B cell (primary cell): ENCODE data around the gene HSPA1A.

Experiments
- EZH2 ChIP-seq: IDR thresholded peaks from 2 replicates; pipeline ENCODE4 v1.6.1; 2012; ENCODE audit warnings: borderline replicate concordance, low read depth, mild to moderate bottlenecking, moderate library complexity, low read length; ENCODE audit not compliant: insufficient read depth, poor library complexity, severe bottlenecking
- TF ChIP-seq, protein P1 (sequence below): fragments of 200-600 bp; IDR thresholded peaks from one replicate; pipeline ENCODE4 v1.8.0; 2022; ENCODE audit warnings: antibody characterized with exemption, mild to moderate bottlenecking

DNA sequence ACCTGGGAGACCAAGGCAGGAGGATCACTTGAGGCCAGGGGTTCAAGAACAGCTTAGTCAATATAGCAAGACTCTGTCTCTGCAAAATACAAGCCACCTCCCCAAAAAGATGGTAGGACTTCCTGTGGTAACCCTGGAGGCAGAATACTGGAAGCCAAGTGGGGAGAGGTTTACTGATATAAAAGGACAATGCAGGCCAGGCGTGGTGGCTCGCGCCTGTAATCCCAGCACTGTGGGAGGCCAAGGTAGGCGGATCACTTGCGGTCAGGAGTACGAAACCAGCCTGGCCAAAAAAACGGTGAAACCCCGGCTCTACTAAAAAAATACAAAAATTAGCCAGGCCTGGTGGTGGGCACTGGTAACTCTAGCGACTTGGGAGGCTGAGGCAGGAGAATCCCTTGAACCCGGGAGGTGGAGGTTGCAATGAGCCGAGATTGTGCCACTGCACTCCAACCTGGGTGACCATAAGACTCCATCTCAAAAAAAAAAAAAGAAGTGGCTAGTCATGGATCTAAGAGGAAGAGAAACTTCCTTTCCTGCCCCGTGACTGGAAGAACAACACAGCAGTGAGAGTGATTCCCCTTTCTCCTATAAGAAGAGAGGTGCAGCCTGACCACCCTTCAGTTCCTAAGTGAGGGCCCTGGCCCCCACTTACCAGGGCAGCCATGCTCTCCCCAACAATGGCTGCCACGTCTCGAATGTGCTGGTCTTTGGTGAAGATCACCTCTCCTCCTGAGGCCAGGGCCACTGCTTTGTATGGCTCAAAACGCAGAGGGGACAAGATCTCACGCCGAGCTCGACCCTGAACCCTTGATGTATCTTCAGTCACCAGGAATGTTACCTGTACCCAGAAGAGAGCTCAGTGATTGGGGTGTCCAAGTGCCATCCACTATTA lies 46.7 kb upstream of the HSPA1A start:
- TF ChIP-seq, protein P1, sequence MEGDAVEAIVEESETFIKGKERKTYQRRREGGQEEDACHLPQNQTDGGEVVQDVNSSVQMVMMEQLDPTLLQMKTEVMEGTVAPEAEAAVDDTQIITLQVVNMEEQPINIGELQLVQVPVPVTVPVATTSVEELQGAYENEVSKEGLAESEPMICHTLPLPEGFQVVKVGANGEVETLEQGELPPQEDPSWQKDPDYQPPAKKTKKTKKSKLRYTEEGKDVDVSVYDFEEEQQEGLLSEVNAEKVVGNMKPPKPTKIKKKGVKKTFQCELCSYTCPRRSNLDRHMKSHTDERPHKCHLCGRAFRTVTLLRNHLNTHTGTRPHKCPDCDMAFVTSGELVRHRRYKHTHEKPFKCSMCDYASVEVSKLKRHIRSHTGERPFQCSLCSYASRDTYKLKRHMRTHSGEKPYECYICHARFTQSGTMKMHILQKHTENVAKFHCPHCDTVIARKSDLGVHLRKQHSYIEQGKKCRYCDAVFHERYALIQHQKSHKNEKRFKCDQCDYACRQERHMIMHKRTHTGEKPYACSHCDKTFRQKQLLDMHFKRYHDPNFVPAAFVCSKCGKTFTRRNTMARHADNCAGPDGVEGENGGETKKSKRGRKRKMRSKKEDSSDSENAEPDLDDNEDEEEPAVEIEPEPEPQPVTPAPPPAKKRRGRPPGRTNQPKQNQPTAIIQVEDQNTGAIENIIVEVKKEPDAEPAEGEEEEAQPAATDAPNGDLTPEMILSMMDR, result no peak
- TF ChIP-seq EZH2, result no peak
